ENCODE data around the gene PTER.

DNA sequence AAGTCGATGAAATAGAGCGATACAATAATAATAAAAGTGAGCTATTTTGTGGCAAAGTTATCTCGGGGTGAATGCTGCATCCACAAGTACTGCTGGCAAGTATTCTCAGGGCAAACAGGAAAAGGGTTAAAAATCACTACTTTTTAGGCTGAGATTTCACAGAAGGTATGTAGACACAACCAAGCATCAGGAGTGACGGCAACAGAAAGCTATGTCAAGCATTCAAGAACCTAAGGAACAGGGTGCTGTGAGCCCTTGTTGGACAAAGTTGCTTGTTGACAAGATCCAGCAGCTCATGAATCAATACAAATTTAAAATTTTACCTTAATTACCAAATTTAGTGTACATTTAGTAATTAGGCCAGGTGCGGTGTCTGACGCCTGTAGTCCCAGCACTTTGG is 126.1 kb downstream of the PTER start:
- no peak for TF ChIP-seq CTCF (IDR thresholded peaks at IDR 0.05)
- TF ChIP-seq POLR2A (IDR thresholded peaks at IDR 0.05): no peak
